Measurements from ENCODE around the gene TIMM50. TPM values are rescaled to one million over a fixed set of nuclear protein-coding genes. Genes with fewer than 3 reads are reported as not detected.

TIMM50 gene
- polyA plus RNA-seq, 1 of the 3 experiments (the other 2 are of a cell fraction): 98.1 TPM

- peaks cover 5% of the 10 kb centered on the region for H3F3A ChIP-seq (replicated peaks; ENCODE audit: insufficient read depth)
- no peaks in the 10 kb centered on the region for H3K4me1 ChIP-seq (ENCODE audit: control insufficient read depth in 1 of 2, insufficient read depth in 2 of 2, low read depth in 1 of 2, low read length in 1 of 2)
- H3K36me3 ChIP-seq (replicated peaks in 1 of 2; ENCODE audit: control insufficient read depth in 1 of 2, insufficient read depth in 2 of 2, low read length in 1 of 2): peaks cover 0 to 2% of the 10 kb centered on the region in 2 experiments
- CTCF ChIA-PET: interaction anchor here (1.3 to 2.2 kb wide), 4 partner anchors 8 to 84 kb away, joined by 4 to 7 read pairs (median 6); partner anchors contain the start of gene EID2B
- no peak overlapping the region for H3K4me3 ChIP-seq (ENCODE audit: low read depth in 2 of 2, low read length in 1 of 2)
- H3K79me2 ChIP-seq (ENCODE audit: insufficient read depth): peaks cover 16% of the 10 kb centered on the region
- H3K9ac ChIP-seq: no peak overlapping the region
- no peaks in the 10 kb centered on the region for H3K9me2 ChIP-seq
- H4K20me1 ChIP-seq (ENCODE audit: insufficient read depth): no peaks in the 10 kb centered on the region
- H3K9me3 ChIP-seq: no peaks in the 10 kb centered on the region
- no peaks in the 10 kb centered on the region for H3K27me3 ChIP-seq (ENCODE audit: insufficient read depth)
- 92% methylated on average over 8 of the region's 8 CpGs for WGBS (ENCODE audit: low lambda C conversion rate)
- no peak for TF ChIP-seq REST (IDR thresholded peaks at IDR 0.05; ENCODE audit: low read depth, low read length)
- no peak for TF ChIP-seq FOSL2 (IDR thresholded peaks at IDR 0.05; ENCODE audit: borderline replicate concordance, low read depth)
- TF ChIP-seq USF1 (IDR thresholded peaks at IDR 0.05; ENCODE audit: borderline replicate concordance, low read depth): no peak
- TF ChIP-seq TAF1 (IDR thresholded peaks at IDR 0.05; ENCODE audit: borderline replicate concordance, low read depth, low read length): no peak
- no peak for TF ChIP-seq GATA2 (CRISPR knock-in tag; IDR thresholded peaks at IDR 0.05)
- TF ChIP-seq RXRA (IDR thresholded peaks at IDR 0.05; ENCODE audit: borderline replicate concordance, low read depth): no peak
- TF ChIP-seq FOXJ3 (CRISPR knock-in tag; IDR thresholded peaks at IDR 0.05): no peak
- no peak for TF ChIP-seq PBX3 (IDR thresholded peaks at IDR 0.05)
- no peak for TF ChIP-seq RAD21 (IDR thresholded peaks at IDR 0.05; ENCODE audit: low read length)
- TF ChIP-seq SMC3 (IDR thresholded peaks at IDR 0.05; ENCODE audit: low read depth, low read length): no peak
- no peak for TF ChIP-seq MEF2A (IDR thresholded peaks at IDR 0.05; ENCODE audit: borderline replicate concordance, low read depth)
- POLR2A ChIA-PET: no interaction called here
- DNase-seq: no peak
- no peak overlapping the region for H3K4me2 ChIP-seq
- no peak overlapping the region for H3K27ac ChIP-seq (ENCODE audit: low read depth in 2 of 2, low read length in 1 of 2)
- no peak overlapping the region for H2AFZ ChIP-seq (ENCODE audit: low read depth)
Observed at GRCh38 chr19:39524495-39524894, 43.9 kb downstream of the TIMM50 start.

- no peak overlapping the region for H3K4me2 ChIP-seq
- H4K20me1 ChIP-seq (ENCODE audit: insufficient read depth): no peaks in the 10 kb centered on the region
- ChIA-PET CTCF (interaction anchor here (1.5 to 2.2 kb wide), 3 partner anchors 8 to 51 kb away, joined by 5 to 7 read pairs (median 6); partner anchors contain the start of gene EID2B), POLR2A (no interaction called here)
- no peaks in the 10 kb centered on the region for H3K27me3 ChIP-seq (ENCODE audit: insufficient read depth)
- WGBS (ENCODE audit: low lambda C conversion rate): 90% methylated on average over 3 of the region's 3 CpGs
- peaks cover 5% of the 10 kb centered on the region for H3F3A ChIP-seq (replicated peaks; ENCODE audit: insufficient read depth)
- DNase-seq: no peak
- no peak overlapping the region for H3K9ac ChIP-seq
- peaks cover 0 to 6% of the 10 kb centered on the region in 2 experiments for H3K36me3 ChIP-seq (replicated peaks in 1 of 2; ENCODE audit: control insufficient read depth in 1 of 2, insufficient read depth in 2 of 2, low read length in 1 of 2)
- H3K79me2 ChIP-seq (ENCODE audit: insufficient read depth): peaks cover 23% of the 10 kb centered on the region
- H3K27ac ChIP-seq (ENCODE audit: low read depth in 2 of 2, low read length in 1 of 2): no peak overlapping the region
- H2AFZ ChIP-seq (ENCODE audit: low read depth): no peak overlapping the region
- no peaks in the 10 kb centered on the region for H3K4me1 ChIP-seq (ENCODE audit: control insufficient read depth in 1 of 2, insufficient read depth in 2 of 2, low read depth in 1 of 2, low read length in 1 of 2)
- no peak overlapping the region for H3K4me3 ChIP-seq (ENCODE audit: low read depth in 2 of 2, low read length in 1 of 2)
- no peak for TF ChIP-seq IRF3 (IDR thresholded peaks at IDR 0.05; ENCODE audit: low read depth, low read length)
- TF ChIP-seq TCF12 (IDR thresholded peaks at IDR 0.05): no peak
- TF ChIP-seq MXI1 (IDR thresholded peaks at IDR 0.05; ENCODE audit: low read depth, low read length): no peak
- no peak for TF ChIP-seq SMC3 (IDR thresholded peaks at IDR 0.05; ENCODE audit: low read depth, low read length)
- TF ChIP-seq EP300 (IDR thresholded peaks at IDR 0.05; ENCODE audit: borderline replicate concordance in 1 of 2, low read depth in 1 of 2, low read length in 1 of 2): no peak
- no peak for TF ChIP-seq USF2 (IDR thresholded peaks at IDR 0.05; ENCODE audit: borderline replicate concordance, low read depth, low read length)
- TF ChIP-seq CHD2 (IDR thresholded peaks at IDR 0.05; ENCODE audit: low read length, partially characterized antibody): no peak
- no peak for TF ChIP-seq FOXM1 (IDR thresholded peaks at IDR 0.05; ENCODE audit: low read depth)
- TF ChIP-seq GABPA (IDR thresholded peaks at IDR 0.05; ENCODE audit: low read depth): no peak
- TF ChIP-seq MAX (IDR thresholded peaks at IDR 0.05; ENCODE audit: low read depth): no peak
- no peak for TF ChIP-seq TEAD4 (IDR thresholded peaks at IDR 0.05; ENCODE audit: borderline replicate concordance, insufficient read depth)
- H3K9me3 ChIP-seq: no peaks in the 10 kb centered on the region
- H3K9me2 ChIP-seq: no peaks in the 10 kb centered on the region
Observed at GRCh38 chr19:39525205-39525604, 44.6 kb downstream of the TIMM50 start.
